Inflammatory macrophage treated with lipopolysaccharide for 4 hours (primary cell): ENCODE results near the gene CARD19.
A peak's percentile ranks its signal among the peaks of the same experiment; 100 is the strongest.
"Not testable (repeated sequence)": the region's sequence is repeated elsewhere in the genome, so short reads cannot be mapped to it uniquely, and the experiment has no call there.

Source experiments
- DNase-seq: peaks from one replicate; pipeline ENCODE4 v3.0.0-alpha.2; 2020

Gene CARD19

GRCh38 chr9:93089024-93089423, 7.0 kb upstream of the CARD19 start:
- DNase-seq, result no peak

GRCh38 chr9:93089481-93089991, 6.5 kb upstream of the CARD19 start:
- no peak for DNase-seq

- DNase-seq, result no peak
Observed at GRCh38 chr9:93090091-93090655, 5.8 kb upstream of the CARD19 start.

DNA sequence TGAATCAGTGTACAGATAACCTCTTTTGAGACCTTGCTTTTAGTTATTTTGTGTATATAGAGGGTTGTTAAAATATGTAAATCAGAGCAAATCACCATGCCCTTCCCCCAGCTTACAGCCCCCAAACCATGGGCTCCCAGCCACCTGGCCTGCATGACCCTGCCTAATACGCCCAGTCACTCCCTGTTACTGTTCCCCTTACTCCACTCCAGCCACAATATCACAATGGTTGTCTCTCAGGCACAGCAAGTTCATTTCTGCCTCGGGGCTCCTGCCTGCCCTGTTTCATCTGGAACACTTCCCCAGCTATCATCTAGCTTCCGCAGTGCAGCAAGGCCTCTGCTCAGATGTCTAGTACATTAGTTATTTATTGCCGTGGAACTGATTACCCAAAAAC, 5.0 kb upstream of the CARD19 start:
- no peak for DNase-seq

- peak; percentile 84 for DNase-seq
Observed at GRCh38 chr9:93091453-93092081, 4.5 kb upstream of the CARD19 start.

DNA sequence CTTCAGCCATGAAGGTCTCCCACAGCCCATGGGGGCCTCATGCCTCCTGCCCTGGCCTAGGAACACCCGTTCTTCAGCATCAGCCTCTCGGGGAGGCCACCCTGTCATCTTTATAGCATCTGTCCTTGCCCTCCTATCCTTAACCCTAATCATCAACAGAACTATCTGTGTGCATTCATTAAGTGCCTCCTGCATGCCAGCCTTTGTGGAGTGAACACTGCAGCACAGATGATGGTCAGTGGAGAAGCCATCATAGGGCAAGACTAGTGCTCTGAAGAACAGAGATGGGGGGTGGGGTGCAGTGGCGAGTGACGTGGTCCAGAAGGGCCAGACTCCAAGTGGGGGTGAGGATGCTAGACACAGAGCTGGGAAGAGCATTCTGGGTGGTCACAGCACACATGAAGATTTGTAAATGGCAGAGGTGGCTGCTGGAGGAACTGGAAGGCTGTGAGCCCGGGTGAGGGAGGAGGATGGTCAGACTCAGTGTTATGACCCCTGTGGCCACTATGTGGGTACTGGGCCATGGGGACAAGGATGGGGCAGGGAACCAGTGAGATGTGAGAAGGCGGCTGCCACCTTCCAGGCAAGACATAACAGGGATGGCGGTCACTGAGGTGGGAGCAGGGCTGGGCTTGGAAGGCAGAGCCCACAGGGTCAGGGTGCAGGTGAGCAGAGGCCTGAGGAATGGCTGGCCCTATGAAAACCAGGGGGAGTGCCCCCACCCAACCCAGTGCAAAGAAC, 3.6 kb upstream of the CARD19 start:
- no peak for DNase-seq

DNA sequence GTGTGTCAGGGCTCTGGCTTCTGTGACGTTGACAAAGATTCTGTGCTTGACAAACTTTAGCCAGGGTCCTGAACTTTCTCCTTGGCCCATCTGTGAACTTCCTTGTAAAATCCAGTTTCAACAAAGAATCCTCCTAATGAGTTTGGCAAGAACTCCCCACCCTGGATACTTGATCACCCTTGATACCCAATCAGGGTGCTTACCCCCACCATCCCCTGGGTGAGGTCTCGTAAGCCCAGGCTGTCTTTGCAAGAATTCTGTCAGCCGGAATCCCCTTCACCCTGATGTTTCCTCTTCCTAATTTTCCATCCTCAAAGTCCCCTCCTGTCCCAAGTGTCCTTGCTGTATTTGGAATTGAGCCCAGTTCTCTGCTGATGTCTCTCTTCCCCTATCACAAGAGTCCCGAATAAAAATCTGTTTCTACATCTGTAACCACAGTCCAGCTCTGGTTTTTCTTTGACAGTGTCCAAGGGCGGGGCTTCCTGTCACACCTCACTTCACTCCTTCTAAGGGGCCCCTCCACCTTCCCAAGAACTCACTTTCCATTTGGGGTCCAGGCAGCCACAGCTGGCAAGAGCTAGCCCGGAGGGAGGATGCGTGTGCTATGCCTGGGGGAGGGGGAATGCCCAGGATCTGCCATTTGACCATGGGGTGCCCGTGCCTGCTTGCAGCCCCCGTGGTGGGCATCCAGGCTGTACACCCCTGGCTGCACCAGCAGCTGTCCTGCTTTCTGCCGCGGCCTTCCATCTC, 2.7 kb upstream of the CARD19 start:
- DNase-seq, result peak; percentile 61

DNA sequence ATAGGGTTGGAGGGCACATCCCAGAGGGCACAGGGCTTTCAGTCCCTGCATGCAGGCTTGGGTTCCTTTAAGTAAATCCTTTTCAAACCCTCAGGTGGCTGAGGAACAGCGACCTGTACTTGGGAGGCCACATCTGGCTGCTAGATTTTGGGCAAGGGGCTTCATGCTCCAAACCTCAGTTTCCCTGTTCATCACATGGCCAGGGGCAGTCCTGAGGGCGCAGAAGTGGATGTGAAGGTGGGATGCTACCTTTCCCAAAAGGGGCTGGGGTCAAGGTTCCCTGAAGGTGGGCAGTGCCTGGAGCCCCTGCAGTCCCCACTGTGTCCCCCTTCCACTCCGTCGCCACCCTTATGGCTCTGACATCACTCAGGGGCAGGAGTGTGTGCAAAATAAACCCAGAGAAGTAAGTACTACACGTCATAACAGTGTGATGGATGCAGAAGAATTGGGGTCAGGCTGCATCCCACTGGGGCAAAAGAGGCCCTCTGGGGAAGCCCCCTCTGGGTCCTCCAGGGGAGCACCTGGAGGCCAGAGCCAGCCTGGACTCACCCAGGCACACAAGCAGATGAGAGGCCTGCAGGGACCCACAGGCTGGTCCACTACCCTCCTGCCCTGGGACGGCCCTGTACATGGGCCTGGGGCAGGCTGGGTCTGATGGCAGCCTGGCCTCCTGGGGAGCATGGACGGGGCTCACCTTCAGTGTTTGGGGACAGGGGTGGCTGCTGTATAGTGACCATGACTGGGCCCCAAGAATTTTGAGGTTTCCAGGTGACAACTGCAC, 1.9 kb upstream of the CARD19 start:
- no peak for DNase-seq

- DNase-seq, result peak; percentile 88
Observed at GRCh38 chr9:93094658-93095204, 1.3 kb upstream of the CARD19 start.

DNA sequence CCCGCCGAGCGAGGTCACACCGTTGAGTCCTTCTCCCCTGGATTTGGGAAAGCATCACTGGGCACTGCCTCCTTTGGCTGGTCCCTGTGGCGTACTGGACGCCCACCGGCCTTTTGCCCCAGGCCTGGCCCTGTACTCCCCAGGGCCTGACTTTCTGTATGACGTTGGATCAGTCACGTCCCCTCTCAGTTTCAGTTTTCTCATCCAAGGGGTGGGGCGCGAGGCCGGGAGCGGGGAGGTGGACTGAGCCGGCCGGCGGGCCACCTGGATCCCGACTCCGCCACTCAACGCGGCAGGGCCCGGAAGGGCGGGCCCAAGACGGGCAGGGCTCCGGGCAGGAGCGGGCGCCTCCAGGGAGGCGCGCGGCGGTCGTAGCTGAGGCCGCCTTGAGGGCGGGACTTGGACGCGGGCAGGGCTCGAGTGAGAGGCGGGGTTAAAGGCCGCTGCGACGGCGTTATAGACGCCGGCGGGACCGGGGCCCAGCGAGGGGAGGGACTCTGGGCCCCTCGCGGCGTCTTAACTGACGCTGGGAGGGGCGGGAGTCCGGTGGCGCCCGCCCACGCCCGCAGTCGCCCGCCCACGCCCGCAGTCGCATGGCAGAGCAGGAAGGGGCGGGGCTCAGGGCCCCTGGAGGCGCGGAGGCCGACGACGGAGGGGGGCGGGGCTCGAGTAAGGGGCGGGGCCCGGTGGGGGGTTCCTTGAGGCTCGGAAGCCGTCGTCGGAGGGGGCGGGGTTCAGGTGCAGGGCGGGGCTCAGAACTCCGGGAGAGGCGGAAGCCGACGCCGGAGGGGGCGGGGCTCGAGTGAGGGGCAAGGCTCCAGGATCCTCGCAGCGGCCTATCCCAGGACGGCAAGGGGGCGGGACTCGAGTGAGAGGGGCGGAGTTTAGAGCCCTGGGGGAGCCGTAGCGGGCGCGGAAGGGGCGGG, 549 bp upstream of the CARD19 start:
- peak; percentile 100 for DNase-seq

DNA sequence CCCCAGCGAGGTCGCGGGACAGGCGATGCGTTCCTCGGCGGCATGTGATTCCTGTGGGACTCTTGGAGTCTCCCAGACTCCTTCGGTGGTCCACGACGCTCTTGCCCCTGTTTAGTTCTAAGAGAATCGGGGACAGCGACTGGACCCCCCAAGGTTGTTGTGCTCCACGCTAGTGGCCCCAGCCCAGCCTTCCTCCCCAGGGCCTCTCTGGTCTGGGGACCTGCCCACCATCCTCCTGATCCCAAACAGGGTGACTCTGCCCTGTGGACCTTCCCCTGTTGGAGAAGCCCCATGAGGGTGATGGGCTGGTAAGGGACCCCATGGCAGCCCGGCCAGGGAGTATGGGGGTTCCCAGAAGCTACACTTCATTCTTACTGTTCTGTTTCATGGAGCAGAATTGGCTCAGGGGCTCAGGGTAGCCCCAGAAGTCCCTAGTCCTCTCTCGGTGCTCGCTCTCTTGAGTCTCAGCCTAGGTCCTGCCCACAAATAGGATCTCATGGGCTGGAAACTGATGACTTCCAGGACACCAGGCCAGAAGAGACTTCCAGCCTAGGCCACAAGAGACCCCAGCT, 880 bp downstream of the CARD19 start:
- no peak for DNase-seq

DNA sequence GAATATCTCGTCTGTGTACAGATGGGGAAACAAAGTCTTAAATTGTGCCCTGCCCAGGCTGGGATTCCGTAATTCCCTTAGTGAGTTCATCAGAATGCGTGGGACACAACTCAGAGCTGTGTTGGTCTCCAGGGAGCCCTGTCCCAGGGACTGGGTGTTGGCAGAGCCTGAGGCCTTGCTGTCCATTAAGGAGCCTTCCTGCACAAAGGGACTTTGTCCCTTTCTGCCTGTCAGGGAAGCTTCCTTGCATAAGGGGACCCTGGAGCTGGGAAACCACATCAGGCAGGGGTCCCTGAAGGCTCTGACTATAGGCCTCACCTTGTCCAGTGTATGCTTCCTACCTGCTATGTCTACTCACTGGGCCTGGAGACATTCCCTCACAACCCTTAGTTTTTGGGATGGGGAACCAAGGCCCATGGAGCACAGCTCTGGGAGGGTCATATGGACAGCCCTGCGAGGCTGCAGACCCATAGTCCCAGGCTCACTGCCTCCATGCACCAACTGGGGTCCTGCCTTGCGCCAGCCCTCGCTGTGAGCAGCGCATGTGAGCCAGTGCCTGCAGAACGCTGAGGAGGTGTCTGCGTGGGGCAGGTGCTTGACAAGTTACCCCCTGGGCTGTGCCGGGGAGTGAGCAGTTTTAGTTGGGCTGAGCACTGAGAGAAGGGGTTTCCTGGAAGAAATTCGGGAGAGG, 1.6 kb downstream of the CARD19 start:
- DNase-seq, result peak; percentile 57

DNA sequence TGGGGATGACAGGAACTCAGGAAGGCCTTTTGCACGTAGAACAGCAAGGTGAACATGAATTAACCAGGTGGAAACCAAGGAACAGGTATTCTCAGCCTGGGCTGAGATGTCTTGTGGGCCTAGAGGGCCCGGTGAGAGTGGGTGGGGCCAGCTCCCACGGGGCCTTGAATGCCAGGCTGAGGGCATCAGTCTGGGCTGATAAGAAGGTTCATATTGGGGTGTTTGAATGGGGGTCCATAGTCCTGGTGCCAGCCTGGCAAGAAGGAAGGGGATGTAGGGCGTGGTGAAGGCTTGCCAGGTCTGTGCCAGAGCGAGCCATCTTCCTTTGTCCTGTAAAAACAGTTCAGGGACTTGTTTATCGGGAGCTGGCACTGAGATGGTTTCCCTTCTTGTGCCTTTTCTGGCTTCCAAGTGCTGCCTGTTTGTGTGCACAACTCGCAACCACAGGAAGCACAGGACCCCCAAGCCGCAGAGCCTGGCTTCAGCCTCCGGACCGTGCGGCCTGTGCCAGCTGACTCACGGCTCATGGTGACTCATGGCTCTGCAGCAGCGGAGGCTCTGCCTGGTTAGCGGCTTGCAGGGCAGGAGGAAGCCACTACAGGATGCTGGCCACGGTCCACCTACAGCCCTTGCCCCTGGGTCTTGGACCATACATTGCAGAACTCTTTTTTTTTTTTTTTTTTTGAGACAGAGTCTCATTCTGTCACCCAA, 2.4 kb downstream of the CARD19 start:
- peak; percentile 92 for DNase-seq

- no peak for DNase-seq
Observed at GRCh38 chr9:93099551-93100275, 3.7 kb downstream of the CARD19 start.

DNA sequence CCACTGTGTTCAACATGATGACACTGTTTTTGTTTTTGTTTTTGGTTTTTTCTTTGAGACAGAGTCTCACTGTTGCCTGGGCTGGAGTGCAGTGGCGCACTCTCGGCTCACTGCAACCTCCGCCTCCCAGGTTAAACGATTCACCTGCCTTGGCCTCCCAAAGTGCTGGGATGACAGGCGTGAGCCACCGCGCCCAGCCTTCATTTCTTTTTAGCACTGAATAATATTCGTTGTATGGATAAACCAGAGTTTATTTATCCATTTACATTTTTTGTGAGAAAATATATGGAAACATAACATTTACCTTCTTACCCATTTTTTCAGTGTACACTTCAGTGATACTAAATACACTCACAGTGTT, 4.2 kb downstream of the CARD19 start:
- no peak for DNase-seq

GRCh38 chr9:93101086-93101485, 5.1 kb downstream of the CARD19 start:
- DNase-seq, result not testable (repeated sequence)

DNA sequence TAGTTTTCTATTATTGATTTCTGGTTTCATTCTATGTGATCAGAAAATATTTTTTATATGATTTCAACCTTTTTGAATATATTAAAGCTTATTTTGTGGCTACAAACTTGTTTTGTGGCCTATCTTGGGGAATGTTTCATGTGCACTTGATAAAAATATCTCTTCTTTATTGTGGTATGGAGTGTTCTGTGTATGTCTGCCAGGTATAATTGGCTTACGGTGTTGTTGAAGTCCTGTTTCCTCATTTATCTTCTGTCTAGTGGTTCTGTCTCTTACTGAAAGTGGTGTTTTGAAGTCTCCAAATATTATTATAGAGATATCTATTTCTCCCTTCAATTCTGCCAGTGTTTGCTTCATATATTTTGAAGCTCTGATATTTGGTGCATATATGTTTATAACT, 9.6 kb downstream of the CARD19 start:
- DNase-seq, result no peak

- DNase-seq, result no peak
Observed at GRCh38 chr9:93107151-93107824, 11.3 kb downstream of the CARD19 start.
